ENCODE measurements around the gene CAPZB. TPM values are rescaled to one million over a fixed set of nuclear protein-coding genes. Genes with fewer than 3 reads are reported as not detected.
A peak's percentile ranks its signal among the peaks of the same experiment; 100 is the strongest.

Gene CAPZB
- polyA plus RNA-seq, 3 donors, result 290 to 504 (median 407) TPM

GRCh38 chr1:19348441-19349198 lies 136.7 kb downstream of the CAPZB start:
- Mint-ChIP-seq H3K4me1 (peaks cover 39% of the 10 kb centered on the region), H3K9me3 (peaks cover 0 to 2% (median 0%) of the 10 kb centered on the region in 7 donors), H3K4me3 (no peak overlapping the region), H3K36me3 (peaks cover 67 to 76% of the 10 kb centered on the region in 2 donors), H3K27me3 (ENCODE audit: low read depth in 3 of 3) (peaks cover 0 to 1% (median 0%) of the 10 kb centered on the region in 3 donors), H3K27ac (peak overlapping the region in 6 of 7 donors; percentile 53 to 88 (median 78))
- TF ChIP-seq CTCF (IDR thresholded peaks at IDR 0.05), result no peak
- WGBS (ENCODE audit: insufficient coverage), result 98% methylated on average over 8 of the region's 15 CpGs
- peak overlapping the region; percentile 57 for H3K4me2 ChIP-seq (replicated peaks; ENCODE audit: extremely low read depth, low read length, poor library complexity, severe bottlenecking)
- peak overlapping the region in 1 of 2 donors; percentile 64 for H3K27ac ChIP-seq (ENCODE audit: low read depth in 1 of 2, low read length in 2 of 2)
- H3K9ac ChIP-seq (ENCODE audit: insufficient read depth, low read length, poor library complexity, severe bottlenecking), result peak overlapping the region; percentile 10
- H3K9me3 ChIP-seq (replicated peaks in 1 of 2; ENCODE audit: control insufficient read depth in 1 of 2, insufficient read depth in 1 of 2, low read length in 2 of 2), result no peaks in the 10 kb centered on the region
- H2AFZ ChIP-seq (ENCODE audit: insufficient read depth, low read depth, low read length, poor library complexity, severe bottlenecking), result no peak overlapping the region
- peaks cover 35 to 45% of the 10 kb centered on the region in 2 donors for H3K4me1 ChIP-seq (ENCODE audit: control insufficient read depth in 1 of 2, insufficient read depth in 2 of 2, low read length in 2 of 2)
- H3K36me3 ChIP-seq (replicated peaks in 1 of 2; ENCODE audit: control insufficient read depth in 1 of 2, insufficient read depth in 2 of 2, low read length in 2 of 2), result peaks cover 56 to 68% of the 10 kb centered on the region in 2 donors
- DNase-seq, result no peak
- peak overlapping the region in 1 of 3 experiments; percentile 45 for H3K4me3 ChIP-seq (replicated peaks in 1 of 3; ENCODE audit: low read depth in 2 of 3, low read length in 3 of 3)
- H4K20me1 ChIP-seq (ENCODE audit: insufficient read depth, low read length), result peaks cover 82% of the 10 kb centered on the region
- no peaks in the 10 kb centered on the region for H3K27me3 ChIP-seq (ENCODE audit: control insufficient read depth in 2 of 2, insufficient read depth in 2 of 2, low read length in 2 of 2)
- no peaks in the 10 kb centered on the region for H3K79me2 ChIP-seq (ENCODE audit: insufficient read depth, low read length)
- intact Hi-C loops (cut with micrococcal nuclease), result loop anchor here (5.0 to 10.0 kb wide), 2 partner anchors 304 to 306 kb away; no protein-coding TSS in a partner anchor

- H3K9me3 Mint-ChIP-seq, result peaks cover 0 to 2% (median 0%) of the 10 kb centered on the region in 7 donors
- Histone ChIP-seq H3K4me3 (replicated peaks in 1 of 3; ENCODE audit: low read depth in 2 of 3, low read length in 3 of 3) (peak overlapping the region in 1 of 3 experiments; percentile 45), H3K4me1 (ENCODE audit: control insufficient read depth in 1 of 2, insufficient read depth in 2 of 2, low read length in 2 of 2) (peaks cover 35 to 45% of the 10 kb centered on the region in 2 donors), H2AFZ (ENCODE audit: insufficient read depth, low read depth, low read length, poor library complexity, severe bottlenecking) (no peak overlapping the region), H3K27ac (ENCODE audit: low read depth in 1 of 2, low read length in 2 of 2) (peak overlapping the region; percentile 3 to 64), H3K79me2 (ENCODE audit: insufficient read depth, low read length) (no peaks in the 10 kb centered on the region), H3K4me2 (replicated peaks; ENCODE audit: extremely low read depth, low read length, poor library complexity, severe bottlenecking) (peak overlapping the region; percentile 57), H3K36me3 (replicated peaks in 1 of 2; ENCODE audit: control insufficient read depth in 1 of 2, insufficient read depth in 2 of 2, low read length in 2 of 2) (peaks cover 56 to 68% of the 10 kb centered on the region in 2 donors), H3K9ac (ENCODE audit: insufficient read depth, low read length, poor library complexity, severe bottlenecking) (no peak overlapping the region), H3K27me3 (ENCODE audit: control insufficient read depth in 2 of 2, insufficient read depth in 2 of 2, low read length in 2 of 2) (no peaks in the 10 kb centered on the region), H4K20me1 (ENCODE audit: insufficient read depth, low read length) (peaks cover 80% of the 10 kb centered on the region), H3K9me3 (replicated peaks in 1 of 2; ENCODE audit: control insufficient read depth in 1 of 2, insufficient read depth in 1 of 2, low read length in 2 of 2) (no peaks in the 10 kb centered on the region)
- WGBS (ENCODE audit: insufficient coverage), result 21% methylated on average over 14 of the region's 14 CpGs
- peak overlapping the region; percentile 35 to 88 (median 73) for H3K27ac Mint-ChIP-seq
- no peak for TF ChIP-seq CTCF (IDR thresholded peaks at IDR 0.05)
- peak; percentile 27 to 38 (median 34) for DNase-seq
- H3K36me3 Mint-ChIP-seq, result peaks cover 66 to 76% of the 10 kb centered on the region in 2 donors
- peaks cover 39% of the 10 kb centered on the region for H3K4me1 Mint-ChIP-seq
- intact Hi-C loops (cut with micrococcal nuclease), result loop anchor here (5.0 to 10.0 kb wide), 2 partner anchors 305 to 307 kb away; no protein-coding TSS in a partner anchor
- H3K27me3 Mint-ChIP-seq (ENCODE audit: low read depth in 3 of 3), result peaks cover 0 to 1% (median 0%) of the 10 kb centered on the region in 3 donors
- H3K4me3 Mint-ChIP-seq, result peak overlapping the region; percentile 51 to 81
These were observed 137.7 kb downstream of the CAPZB start for GRCh38 chr1:19347533-19348172.

Measured in CD14-positive monocyte (primary cell).